GM20000 (cell line): ENCODE data around the gene KTN1.

ENCODE experiments used
- DNase-seq: peaks from one replicate; pipeline ENCODE4 v3.0.0; 2012; ENCODE audit warnings: low spot score
- TF ChIP-seq, protein P1 (sequence below): IDR thresholded peaks from 2 replicates; pipeline ENCODE4 v1.5.1; 2012; ENCODE audit warnings: mild to moderate bottlenecking, control low read depth; ENCODE audit errors: extremely low read depth, missing control alignments

The KTN1 gene

GRCh38 chr14:55586411-55586810, 6.4 kb downstream of the KTN1 start:
- TF ChIP-seq, protein P1, sequence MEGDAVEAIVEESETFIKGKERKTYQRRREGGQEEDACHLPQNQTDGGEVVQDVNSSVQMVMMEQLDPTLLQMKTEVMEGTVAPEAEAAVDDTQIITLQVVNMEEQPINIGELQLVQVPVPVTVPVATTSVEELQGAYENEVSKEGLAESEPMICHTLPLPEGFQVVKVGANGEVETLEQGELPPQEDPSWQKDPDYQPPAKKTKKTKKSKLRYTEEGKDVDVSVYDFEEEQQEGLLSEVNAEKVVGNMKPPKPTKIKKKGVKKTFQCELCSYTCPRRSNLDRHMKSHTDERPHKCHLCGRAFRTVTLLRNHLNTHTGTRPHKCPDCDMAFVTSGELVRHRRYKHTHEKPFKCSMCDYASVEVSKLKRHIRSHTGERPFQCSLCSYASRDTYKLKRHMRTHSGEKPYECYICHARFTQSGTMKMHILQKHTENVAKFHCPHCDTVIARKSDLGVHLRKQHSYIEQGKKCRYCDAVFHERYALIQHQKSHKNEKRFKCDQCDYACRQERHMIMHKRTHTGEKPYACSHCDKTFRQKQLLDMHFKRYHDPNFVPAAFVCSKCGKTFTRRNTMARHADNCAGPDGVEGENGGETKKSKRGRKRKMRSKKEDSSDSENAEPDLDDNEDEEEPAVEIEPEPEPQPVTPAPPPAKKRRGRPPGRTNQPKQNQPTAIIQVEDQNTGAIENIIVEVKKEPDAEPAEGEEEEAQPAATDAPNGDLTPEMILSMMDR: no peak
- no peak for DNase-seq

GRCh38 chr14:55587847-55588246, 7.8 kb downstream of the KTN1 start:
- no peak for DNase-seq
- TF ChIP-seq, protein P1: no peak

DNA sequence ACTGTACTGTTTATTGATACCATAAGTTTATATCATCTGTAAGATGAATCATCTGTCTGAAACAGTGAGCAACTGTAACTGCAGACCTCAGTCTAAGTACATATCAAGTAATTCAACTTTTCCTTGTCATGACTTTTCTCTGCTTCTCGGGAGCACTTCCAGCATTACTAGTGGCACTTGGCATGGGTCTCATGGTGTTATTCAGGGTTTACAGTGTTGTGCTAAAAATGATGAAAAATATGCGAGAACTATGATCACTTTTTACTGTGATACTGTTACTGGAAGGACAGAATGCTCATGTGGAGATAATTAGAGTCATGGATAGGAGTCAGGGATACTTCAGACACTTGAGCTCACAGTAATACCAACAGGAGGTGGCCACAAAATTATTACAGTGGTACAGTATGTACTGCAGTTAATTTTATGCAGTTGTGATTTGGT, 8.3 kb downstream of the KTN1 start:
- no peak for DNase-seq
- TF ChIP-seq, protein P1: no peak

DNA sequence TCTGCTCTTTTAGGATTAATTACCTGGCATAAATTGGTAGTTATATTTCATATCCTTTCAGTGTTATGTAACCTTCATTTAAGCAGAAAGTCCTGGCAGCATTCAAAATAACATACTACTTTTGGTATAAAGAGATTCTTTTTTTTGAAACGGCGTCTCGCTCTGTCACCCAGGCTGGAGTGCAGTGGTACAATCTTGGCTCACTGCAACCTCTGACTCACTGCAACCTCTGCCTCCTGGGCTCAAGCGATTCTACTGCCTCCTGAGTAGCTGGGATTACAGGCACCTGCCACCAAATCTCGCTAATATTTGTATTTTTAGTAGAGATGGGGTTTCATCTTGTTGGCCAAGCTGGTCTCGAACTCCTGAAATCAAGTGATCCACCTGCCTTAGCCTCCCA, 9.2 kb downstream of the KTN1 start:
- TF ChIP-seq, protein P1: no peak
- no peak for DNase-seq

DNA sequence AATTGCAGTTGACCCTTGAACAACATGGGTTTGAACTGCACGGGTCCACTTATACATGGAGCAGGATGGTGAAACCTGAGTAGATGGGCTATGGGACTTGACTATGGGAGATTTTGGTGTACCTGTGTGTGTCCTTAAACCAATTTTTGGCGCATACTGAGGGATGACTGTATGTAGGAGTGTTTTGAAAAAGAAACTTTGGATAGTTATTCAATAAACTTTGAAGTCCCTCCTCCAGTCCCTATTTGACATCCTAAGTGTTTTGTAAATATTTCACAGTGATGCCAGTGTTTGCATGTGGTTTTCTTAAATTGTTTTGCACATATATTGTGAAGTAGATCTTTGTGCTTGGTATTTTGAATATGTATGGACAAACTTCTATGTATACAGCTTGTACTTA, 12.4 kb downstream of the KTN1 start:
- DNase-seq: no peak
- TF ChIP-seq, protein P1: no peak

DNA sequence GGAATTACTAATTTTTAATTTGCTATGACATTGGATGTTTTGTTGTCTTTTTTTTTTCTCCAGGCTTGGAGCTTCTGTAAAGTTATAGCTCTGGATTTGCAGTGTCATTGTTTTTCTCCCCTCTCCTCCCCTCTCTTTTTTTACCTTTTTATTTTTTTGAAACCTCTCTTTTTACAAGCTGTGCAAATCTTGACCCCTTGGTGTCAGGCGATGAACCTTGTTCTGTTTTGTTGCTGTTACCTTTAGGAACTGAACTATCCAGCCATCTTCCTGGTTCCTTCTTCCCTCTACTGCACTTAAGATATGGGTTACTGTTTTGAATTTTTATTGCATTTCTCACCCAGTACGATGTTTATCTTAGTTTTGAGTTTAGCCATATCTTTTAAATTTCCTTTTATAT, 13.7 kb downstream of the KTN1 start:
- DNase-seq: no peak
- TF ChIP-seq, protein P1: no peak

GRCh38 chr14:55599250-55599879, 19.4 kb downstream of the KTN1 start:
- no peak for DNase-seq
- TF ChIP-seq, protein P1: no peak
